GM18951 (cell line): Measurements from ENCODE around the gene KHSRP.

Experiments used
- POLR2A ChIP-seq: IDR thresholded peaks from 4 replicates; pipeline ENCODE4 v1.6.1; 2011; ENCODE audit warnings: mild to moderate bottlenecking; ENCODE audit not compliant: insufficient read length, insufficient read depth; ENCODE audit errors: extremely low read depth
- in situ Hi-C: fragments of 300-500 bp; cut with MboI; formaldehyde crosslinking; loops from one replicate; pipeline ENCODE4 v1.12.0; 2022; ENCODE audit warnings: low sequenced_read_pairs, mixed read lengths, inconsistent platforms; ENCODE audit not compliant: unreplicated experiment

Gene KHSRP

DNA sequence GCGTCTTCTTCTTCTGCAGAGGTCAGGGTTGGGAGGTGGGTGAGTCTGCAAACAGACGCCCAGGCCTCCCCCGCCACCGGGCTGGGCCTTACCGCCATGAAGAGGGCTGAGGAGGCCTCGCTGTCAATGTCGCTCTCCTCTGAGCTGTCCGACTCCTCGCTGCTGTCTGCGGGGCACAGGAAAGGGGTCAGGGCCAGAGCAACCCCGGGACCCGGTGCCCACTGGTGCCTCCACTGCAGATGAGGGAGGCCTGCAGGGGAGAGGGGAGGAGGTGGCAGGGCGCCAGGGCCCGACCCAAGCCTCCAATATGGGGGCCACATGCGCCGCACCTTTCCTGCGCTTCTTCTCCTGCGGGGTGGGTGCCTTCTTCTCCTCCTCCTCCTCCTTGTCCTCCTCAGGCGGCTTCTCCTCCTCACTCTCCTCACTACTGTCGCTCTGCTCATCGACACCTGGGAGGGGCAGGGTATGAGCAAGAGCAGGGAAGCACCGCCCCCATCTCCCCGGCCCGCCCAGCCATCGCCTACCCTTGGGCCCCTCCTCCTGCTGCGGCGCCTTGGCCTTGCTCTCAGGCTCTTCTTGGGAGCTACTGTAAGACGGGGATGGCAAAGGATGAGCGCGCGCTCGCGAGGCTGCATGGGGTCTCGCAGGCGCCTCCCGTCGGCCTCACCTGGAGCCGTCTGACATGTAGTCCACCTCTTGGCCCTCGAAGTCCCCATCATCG is 43.4 kb downstream of the KHSRP start:
- in situ Hi-C loops: no loop called here
- TF ChIP-seq POLR2A: no peak

DNA sequence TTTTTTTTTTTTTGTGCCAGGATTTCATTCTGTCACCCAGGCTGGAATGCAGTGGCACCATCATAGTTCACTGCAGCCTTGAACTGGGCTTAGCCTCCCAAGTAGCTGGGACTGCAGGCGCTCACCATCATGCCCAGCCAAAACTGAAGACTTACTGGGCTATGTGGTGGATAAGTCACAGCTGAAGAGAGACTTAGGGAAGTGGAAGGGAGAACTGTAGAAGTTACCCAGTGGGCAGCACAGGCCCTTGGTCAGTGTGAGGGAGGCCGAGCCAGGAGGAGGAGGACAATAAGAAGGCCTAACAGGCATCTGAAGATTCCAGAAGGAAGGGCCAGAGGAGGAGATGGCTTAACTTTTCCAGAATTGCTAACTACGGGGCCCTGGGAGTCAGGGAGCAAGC is 44.9 kb downstream of the KHSRP start:
- in situ Hi-C loops: no loop called here

DNA sequence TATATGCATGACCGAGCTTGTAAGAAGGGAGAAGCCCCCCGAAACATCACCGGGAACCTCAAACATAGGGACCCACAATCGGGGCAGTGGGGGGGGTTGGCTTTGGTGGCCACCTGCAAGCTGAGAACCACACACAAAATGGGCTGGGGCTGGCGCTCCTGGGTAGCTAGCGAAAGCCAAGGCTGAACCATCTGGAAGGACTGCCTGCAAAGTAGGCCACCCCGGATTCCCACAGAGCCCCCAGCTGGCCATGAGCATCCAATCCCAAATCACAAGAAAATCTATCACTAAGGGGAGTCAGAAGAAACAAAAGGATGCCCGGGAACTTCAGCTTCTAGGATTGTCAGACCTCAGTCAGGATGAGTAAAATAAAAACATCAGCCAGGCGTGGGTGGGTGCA is 46.1 kb downstream of the KHSRP start:
- in situ Hi-C loops: no loop called here

More for the DNA sequence above, 44.9 kb downstream of the KHSRP start:
- TF ChIP-seq POLR2A: no peak

DNA sequence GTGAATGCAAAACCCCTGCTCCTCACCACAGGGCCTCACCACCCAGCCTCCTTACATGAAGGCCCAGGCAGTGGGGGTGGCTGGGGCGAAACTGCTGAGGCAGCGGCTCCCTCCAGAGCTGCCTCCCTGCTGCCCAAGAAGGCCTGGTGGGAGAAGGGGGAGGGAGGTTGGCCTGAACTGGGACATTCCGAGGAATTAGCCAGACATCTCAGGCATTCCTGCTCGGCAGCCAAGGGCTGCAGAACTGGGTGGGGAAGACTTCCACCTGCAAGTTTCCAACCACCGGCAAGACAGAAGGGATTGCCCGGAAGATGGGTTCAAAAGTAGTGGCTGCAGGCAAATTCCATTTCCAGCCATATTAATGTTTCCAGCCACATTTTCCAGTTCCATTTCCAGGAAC is 46.6 kb downstream of the KHSRP start:
- no peak for TF ChIP-seq POLR2A
- in situ Hi-C loops: no loop called here

More for the DNA sequence above, 46.1 kb downstream of the KHSRP start:
- TF ChIP-seq POLR2A: no peak

GRCh38 chr19:6376512-6377190 is 48.0 kb downstream of the KHSRP start:
- in situ Hi-C loops: no loop called here
- no peak for TF ChIP-seq POLR2A

DNA sequence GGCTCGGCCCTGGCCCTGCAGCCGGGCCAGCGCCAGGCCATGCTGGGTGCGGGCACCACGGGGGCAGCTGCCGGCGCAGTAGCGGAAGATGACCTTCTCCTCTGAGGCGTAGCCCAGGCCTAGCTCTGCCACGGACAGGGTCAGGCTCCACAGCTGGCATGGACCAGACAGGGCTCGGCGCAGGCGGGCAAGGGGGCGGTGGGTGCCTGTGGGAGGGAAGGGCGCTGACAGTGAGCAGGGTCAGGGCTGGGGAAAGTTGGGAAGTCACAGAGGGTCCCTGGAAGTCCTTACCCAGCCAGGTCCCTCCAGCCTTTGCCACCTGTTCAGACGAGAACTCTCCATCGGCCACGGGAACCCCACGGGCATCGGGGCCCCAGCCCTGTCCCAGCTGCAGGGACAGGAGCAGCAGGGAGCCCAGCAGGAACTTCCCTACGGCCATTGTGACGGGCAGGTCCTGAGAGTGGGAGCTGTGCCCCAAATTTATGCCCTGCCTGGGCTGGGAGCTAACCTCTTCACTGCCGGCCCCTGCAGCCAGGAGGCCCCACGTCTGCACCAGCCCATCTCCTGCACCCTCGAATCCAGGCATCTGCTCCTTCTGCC is 49.1 kb downstream of the KHSRP start, which contains the start of gene PSPN:
TSS of gene PSPN (minus strand) at position 523 of the 600 bp plus-strand sequence. CDS start at position 439, 84 bp downstream.
- in situ Hi-C loops: no loop called here
- TF ChIP-seq POLR2A: no peak

DNA sequence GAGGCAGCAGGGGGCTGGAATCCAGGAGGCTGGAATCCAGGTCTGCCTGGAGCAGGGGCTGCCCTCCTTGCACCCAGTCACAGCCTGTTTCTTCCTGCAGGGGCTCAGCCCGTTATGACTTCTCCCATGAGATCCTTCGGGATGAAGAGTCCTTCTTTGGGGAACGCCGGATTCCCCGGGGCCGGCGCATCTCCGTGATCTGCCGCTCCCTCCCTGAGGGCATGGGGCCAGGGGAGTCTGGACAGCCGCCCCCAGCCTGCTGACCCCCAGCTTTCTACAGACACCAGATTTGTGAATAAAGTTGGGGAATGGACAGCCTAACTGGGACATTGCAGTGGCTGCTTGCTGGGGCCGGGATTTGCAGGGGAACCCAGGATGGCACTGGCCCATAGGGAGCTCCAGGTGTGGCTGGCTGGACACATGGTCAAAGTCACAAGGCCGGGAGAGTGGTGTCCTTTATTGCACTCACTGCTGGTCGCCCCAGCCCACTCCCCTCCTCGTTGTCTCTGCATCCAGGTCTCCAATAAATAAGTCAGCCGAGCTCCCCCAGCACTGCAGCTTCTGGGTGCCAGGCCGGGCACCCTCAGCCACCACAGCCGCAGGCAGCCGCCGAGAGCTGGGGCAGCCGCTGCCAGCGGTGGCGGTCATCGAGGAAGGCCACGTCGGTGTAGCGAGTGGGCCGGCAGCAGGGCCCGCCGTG is 49.8 kb downstream of the KHSRP start:
- in situ Hi-C loops: no loop called here
- TF ChIP-seq POLR2A: no peak

DNA sequence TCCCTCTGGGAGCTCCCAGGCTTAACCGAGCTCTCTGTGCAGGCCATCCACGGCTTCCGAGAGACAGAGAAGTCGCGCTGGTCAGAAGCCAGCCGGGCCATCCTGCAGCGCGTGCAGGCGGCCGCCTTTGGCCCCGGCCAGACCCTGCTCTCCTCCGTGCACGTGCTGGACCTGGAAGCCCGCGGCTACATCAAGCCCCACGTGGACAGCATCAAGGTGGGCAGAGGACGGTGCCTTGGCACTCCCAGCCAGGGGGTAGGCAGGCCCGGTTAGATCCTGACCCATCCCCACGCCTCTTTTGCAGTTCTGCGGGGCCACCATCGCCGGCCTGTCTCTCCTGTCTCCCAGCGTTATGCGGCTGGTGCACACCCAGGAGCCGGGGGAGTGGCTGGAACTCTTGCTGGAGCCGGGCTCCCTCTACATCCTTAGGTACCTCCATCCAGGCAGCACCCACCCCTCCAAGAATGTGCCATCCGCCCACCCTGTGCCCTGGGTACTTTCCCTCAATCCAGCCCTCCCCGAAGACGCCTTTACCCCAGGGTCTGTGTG is 50.4 kb downstream of the KHSRP start:
- in situ Hi-C loops: no loop called here
- no peak for TF ChIP-seq POLR2A

DNA sequence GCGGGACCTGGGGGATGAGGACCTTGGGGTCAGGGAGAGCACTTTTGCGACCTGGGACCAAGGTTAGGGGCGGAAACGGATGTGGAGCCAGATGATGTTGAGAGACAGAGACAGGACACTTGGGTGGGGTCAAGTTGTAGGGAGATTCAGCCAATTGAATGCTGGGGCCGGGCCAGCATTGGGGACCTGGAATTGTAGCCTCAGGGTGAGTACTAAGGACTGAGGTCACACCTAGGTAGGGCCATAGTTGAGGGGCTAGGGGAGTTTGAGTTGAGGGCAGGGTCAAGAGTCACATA is 50.9 kb downstream of the KHSRP start:
- in situ Hi-C loops: no loop called here
- TF ChIP-seq POLR2A: no peak

DNA sequence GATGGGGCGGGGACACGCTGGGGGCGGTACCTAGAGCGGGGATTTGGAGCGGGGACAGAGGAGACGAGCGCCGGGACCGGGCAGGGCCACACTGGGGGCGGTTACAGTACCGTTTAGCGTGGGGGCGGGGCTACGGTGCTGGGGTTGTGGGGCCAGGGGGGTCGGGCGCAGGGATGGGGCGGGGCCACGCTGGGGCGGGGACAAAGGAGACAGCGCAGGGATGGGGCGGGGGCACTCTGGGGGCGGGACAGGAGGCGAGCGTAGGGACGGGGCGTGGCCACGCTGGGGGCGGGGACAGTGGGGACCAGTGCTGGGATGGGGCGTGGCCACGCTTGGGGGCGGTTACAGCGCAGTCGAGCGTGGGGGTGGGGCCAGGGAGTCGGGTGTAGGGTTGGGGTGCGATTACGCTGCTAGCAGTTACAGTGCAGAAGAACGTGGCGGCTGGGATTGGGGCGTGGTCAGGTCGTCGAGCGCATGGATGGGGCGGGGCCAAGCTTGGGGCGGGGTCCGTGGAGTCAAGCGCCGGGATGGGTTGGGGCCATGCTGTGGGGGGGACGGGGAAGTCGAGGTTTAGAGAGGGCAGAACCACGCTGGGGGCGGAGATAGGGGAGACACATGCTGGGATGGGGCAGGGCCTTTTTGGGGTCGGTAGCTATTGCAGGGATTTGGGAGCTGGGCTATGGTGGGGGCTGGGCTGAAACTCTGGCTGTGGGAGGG is 51.4 kb downstream of the KHSRP start:
- TF ChIP-seq POLR2A: no peak
- in situ Hi-C loops: no loop called here

GRCh38 chr19:6372594-6373095 is 52.0 kb downstream of the KHSRP start, which contains the start of gene ALKBH7:
Gene ALKBH7 (plus strand): TSS chr19:6372794. CDS start chr19:6372821, 27 bp downstream.
- in situ Hi-C loops: no loop called here
- TF ChIP-seq POLR2A: peak; percentile 72

GRCh38 chr19:6364353-6364752 is 60.3 kb downstream of the KHSRP start:
- no peak for TF ChIP-seq POLR2A
- in situ Hi-C loops: no loop called here
